Brain pericyte (primary cell): ENCODE measurements around the gene HIPK2.

ENCODE experiments used
- DNase-seq: peaks from one replicate; pipeline ENCODE4 v3.0.0-alpha.2; 2012; ENCODE audit warnings: low read depth, low spot score

The HIPK2 gene

GRCh38 chr7:139543801-139544603 lies 233.8 kb downstream of the HIPK2 start:
- DNase-seq = no peak

GRCh38 chr7:139542308-139543151 lies 235.3 kb downstream of the HIPK2 start:
- no peak for DNase-seq

GRCh38 chr7:139541600-139542307 lies 236.0 kb downstream of the HIPK2 start:
- DNase-seq = no peak

GRCh38 chr7:139540203-139540602 lies 237.6 kb downstream of the HIPK2 start:
- DNase-seq = no peak

- DNase-seq = no peak
Observed at GRCh38 chr7:139538881-139539635, 238.7 kb downstream of the HIPK2 start.

GRCh38 chr7:139536152-139536551 lies 241.6 kb downstream of the HIPK2 start:
- no peak for DNase-seq

- no peak for DNase-seq
Observed at GRCh38 chr7:139534966-139535651, 242.7 kb downstream of the HIPK2 start.

- DNase-seq = no peak
Observed at GRCh38 chr7:139534096-139534495, 243.7 kb downstream of the HIPK2 start.

- no peak for DNase-seq
Observed at GRCh38 chr7:139532636-139533155, 245.1 kb downstream of the HIPK2 start.

- DNase-seq = no peak
Observed at GRCh38 chr7:139531094-139531493, 246.7 kb downstream of the HIPK2 start.

GRCh38 chr7:139526578-139527544 lies 250.9 kb downstream of the HIPK2 start:
- no peak for DNase-seq

GRCh38 chr7:139525750-139526149 lies 252.0 kb downstream of the HIPK2 start:
- no peak for DNase-seq

- DNase-seq = no peak
Observed at GRCh38 chr7:139525239-139525638, 252.6 kb downstream of the HIPK2 start.

GRCh38 chr7:139523968-139524815 lies 253.6 kb downstream of the HIPK2 start:
- DNase-seq = no peak

- no peak for DNase-seq
Observed at GRCh38 chr7:139523199-139523941, 254.4 kb downstream of the HIPK2 start, which contains the start of gene CLEC2L. CLEC2L (plus strand) TSS chr7:139523685; CDS start chr7:139523928, 243 bp downstream.

GRCh38 chr7:139522830-139523198 lies 255.0 kb downstream of the HIPK2 start:
- DNase-seq = no peak

- DNase-seq = no peak
Observed at GRCh38 chr7:139521439-139521838, 256.4 kb downstream of the HIPK2 start.

GRCh38 chr7:139515266-139515665 lies 262.5 kb downstream of the HIPK2 start:
- no peak for DNase-seq
